ENCODE data around the gene IGHMBP2.
"Not testable (repeated sequence)": the region's sequence is repeated elsewhere in the genome, so short reads cannot be mapped to it uniquely, and the experiment has no call there.

Gene IGHMBP2

DNA sequence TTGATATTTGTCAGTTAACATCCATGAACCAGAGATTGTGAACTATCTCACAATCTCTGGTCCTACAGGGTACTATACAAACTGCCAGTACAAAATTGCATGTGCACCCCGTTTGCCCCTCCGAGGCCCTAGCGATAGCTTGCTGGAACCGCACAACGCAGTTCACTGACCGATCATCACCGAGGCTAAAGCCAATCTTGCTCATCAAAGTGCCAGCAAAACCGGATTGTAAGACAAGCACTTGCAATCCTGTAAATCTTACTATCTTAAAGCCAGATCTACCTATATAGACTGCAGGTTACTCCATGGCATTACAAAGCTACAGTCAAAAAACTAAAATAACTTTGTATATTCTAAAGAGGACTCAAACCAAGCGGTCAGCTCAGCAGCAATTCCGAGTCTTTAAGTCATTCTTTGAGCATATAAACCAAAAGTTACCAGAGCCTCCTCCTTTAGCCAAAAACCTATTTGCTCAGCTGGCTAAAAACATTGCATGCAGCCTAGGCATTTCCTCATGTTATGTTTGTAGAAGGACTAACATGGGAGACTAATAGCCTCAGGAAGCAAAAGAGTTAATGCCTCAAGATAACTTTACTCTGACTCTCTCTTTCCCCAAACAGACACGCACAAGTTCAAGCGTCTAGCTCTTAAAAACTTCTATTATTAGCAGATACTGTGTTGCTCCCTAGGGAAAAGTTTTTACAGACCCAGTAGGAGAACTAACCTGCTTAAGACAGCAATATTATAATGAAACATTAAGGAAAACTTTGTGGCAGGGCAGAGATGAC lies 31.3 kb upstream of the IGHMBP2 start:
- H3K4me3 ChIP-seq (ENCODE audit: low read length) = no peak overlapping the region
- TF ChIP-seq ZNF274 (IDR thresholded peaks at IDR 0.05; ENCODE audit: low read depth, low read length) = no peak

DNA sequence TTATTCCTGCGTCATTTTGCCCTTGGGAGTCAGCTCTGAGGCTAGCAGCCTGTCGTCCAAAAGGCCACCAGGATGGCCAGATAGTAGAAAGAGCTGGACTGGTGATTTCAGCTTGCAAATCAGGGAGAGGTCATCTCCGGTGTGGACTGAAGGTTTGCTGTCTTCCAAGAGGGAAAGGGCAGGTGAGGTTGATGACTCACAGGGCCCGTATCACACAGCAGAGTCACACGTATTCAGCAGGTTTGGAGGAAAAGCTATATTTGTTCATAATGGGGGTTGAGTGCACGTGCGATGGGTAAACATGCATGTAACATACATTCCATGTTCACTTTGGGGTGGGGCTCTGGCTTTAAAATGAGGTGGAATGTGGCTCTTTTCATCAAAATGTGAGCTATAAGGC lies 25.7 kb upstream of the IGHMBP2 start:
- TF ChIP-seq ZNF274 (IDR thresholded peaks at IDR 0.05; ENCODE audit: low read depth, low read length) = no peak
- no peak overlapping the region for H3K4me3 ChIP-seq (ENCODE audit: low read length)

DNA sequence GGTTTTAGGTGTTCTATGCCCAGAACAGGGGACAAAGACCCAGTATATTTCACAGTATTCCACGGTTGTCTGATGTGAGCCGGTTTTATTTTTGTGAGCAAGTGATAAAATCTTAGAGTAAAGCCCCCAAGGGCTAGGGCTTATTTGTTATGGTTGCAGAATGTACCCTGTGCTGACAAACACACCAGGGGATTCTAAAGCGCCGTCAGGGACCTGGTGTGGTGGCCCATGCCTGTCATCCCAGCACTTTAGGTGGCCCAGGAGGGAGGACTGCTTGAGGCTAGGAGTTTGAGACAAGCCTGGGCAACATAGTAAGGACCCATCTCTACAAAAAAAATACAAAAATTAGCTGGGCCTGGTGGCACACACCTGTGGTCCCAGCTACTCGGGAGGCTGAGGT lies 22.8 kb upstream of the IGHMBP2 start:
- no peak overlapping the region for H3K4me3 ChIP-seq (ENCODE audit: low read length)
- no peak for TF ChIP-seq ZNF274 (IDR thresholded peaks at IDR 0.05; ENCODE audit: low read depth, low read length)

DNA sequence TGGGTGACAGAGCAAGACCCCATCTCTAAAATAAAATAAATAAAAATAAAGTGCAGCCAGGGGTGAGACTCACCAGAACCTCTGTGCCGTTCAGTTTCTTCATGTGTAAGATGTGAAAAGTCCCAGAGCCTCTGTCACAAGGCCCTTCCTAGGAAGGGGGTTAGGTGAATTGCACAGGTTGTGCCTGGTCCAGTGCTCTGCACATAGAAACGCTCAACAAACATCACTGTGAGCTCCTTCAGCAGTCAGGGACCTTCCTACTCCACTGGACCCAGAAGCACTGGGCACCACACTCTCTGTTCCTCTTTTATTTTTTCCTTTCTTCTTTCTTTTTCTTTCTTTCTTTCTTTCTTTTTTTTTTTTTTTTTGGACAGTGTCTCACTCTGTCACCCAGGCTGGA lies 22.4 kb upstream of the IGHMBP2 start:
- TF ChIP-seq ZNF274 (IDR thresholded peaks at IDR 0.05; ENCODE audit: low read depth, low read length) = no peak
- no peak overlapping the region for H3K4me3 ChIP-seq (ENCODE audit: low read length)

DNA sequence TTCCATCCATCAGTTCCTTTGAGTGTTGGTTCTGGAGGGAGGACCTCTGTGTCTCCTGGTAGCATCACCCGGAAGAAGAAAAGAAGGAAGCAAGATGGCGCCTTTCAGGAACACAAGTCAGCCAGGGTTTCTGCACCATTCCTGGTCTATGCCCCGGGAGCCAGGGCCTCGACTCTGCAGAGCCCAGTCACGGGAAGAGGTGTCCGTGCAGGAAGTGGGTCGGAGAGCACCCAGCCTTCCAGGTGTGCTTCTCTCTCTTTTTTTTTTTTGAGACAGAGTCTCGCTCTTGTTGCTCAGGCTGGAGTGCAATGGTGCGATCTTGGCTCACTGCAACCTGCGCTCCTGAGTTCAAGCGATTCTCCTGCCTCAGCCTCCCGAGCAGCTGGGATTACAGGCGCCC lies 21.3 kb upstream of the IGHMBP2 start:
- no peak for TF ChIP-seq ZNF274 (IDR thresholded peaks at IDR 0.05; ENCODE audit: low read depth, low read length)
- no peak overlapping the region for H3K4me3 ChIP-seq (ENCODE audit: low read length)

DNA sequence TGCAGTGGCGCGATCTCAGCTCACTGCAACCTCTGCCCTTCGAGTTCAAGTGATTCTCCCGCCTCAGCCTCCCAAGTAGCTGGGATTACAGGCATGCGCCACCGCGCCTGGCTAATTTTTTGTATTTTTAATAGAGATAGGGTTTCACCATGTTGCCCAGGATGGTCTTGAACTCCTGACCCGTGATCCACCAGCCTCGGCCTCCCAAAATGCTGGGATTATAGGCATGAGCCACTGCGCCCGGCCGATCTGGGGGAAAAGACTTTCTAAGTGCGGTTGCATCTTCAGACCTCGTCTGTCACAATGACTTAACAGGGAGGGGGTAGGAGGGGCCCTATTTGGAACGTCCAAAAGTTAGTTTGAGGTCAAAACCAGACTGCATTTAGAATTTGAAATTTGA lies 18.9 kb upstream of the IGHMBP2 start:
- H3K4me3 ChIP-seq (ENCODE audit: low read length) = not testable (repeated sequence)

DNA sequence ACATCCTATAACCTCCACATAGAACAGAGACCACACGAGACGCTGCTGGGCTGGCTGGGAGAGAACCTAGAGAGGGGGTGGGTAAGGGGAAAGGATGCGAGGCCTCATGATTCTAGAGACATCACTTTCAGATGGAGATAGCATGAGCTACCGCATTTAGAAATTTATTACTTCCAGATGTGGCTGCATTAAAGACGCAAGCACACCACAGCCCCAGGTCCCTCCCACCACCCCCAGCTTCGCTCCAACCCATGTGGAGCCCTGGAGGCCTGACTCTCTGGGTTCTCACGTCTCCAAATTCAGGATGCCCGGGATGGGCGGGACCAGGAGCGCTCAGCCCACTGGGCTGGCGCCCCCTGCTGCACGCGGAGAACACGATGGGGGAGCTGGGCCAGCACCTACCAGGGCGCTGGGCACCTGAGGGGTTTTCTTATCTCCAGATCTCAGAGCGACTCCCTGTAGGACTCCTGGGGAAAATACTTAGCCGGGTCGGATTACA lies 13.7 kb upstream of the IGHMBP2 start:
- no peak overlapping the region for H3K4me3 ChIP-seq (ENCODE audit: low read length)
- no peak for TF ChIP-seq ZNF274 (IDR thresholded peaks at IDR 0.05; ENCODE audit: low read depth, low read length)

DNA sequence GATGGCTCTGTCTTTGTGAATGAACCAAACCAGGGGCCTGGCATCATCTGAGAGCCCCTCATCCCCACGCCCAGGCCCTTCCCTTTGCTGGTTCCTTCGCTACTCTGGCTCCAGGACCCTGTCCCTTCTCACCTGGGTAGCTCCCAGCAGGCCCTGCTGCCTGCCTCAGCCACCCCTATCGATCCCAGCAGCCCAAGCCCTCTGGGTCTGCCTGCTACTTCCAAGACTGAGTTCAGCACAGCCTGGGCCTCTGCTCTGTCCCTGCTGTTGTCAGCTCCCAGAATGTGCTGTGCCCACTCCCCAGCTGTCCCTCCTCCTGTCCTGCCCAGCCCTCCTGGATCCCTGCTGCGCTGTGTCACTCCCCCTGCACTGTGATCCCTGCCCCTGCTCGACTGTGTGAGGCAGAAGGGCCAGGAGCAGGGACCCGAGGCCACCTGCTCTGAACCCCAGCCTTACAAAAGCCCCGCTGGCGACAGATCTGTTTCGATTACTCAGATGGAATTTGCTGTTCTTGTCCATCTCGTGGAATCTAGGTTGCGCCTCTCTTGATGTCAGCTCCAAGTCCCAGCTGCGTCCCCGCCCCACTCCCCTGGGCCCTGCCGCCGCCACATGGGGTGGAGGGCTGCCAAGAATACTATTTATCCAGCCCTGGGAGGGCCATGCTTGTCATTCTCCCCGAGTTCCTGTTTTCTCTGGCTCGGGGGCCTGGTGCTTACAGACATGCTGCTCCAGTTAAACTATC lies 13.0 kb upstream of the IGHMBP2 start:
- H3K4me3 ChIP-seq (ENCODE audit: low read length) = no peak overlapping the region
- no peak for TF ChIP-seq ZNF274 (IDR thresholded peaks at IDR 0.05; ENCODE audit: low read depth, low read length)

DNA sequence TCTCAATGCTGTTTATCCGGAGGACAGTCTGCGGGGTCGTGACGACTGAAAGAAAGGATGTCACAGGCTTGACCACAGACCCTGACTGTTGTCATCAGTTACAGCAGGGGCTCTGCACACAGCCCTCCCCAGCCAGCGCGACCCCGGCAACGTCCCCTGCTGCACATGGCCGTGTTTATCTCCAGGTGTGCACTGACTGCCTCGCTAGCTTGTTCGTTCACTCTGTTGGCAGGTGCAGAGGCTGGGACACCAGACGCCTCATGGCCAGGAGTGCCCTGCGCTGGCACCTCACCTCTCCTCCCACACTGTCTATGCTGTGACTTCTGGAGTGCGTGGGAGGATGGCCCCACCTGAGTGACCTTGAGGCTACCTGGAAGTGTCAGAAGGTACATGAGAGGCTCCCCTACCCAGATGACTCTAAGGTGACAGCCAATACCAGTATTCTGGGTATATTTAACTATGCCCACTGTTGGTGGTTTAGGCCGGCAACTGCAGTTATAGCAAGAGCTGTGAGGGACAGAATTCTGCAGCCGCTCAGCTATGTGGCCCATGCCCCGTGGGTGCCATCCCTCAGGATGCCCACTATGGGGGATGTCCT lies 12.2 kb upstream of the IGHMBP2 start:
- no peak for TF ChIP-seq ZNF274 (IDR thresholded peaks at IDR 0.05; ENCODE audit: low read depth, low read length)
- H3K4me3 ChIP-seq (ENCODE audit: low read length) = no peak overlapping the region

DNA sequence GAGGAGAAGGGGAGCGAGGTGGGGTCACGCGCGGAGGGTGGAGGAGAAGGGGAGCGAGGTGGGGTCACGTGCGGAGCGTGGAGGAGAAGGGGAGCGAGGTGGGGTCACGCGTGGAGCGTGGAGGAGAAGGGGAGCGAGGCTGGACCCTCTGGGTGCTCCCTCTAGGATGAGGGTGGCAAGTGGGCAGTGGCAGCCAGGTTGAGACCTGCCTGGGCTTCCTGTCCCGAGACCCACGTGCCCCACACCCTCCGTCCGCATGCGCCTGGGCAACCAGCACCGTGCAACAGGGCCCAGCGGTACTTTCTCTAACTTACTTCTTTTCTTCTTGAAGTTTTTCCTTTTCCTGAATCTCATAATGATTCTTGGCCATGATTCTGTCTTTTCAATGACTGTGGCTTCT lies 11.1 kb upstream of the IGHMBP2 start:
- TF ChIP-seq ZNF274 (IDR thresholded peaks at IDR 0.05; ENCODE audit: low read depth, low read length) = no peak

DNA sequence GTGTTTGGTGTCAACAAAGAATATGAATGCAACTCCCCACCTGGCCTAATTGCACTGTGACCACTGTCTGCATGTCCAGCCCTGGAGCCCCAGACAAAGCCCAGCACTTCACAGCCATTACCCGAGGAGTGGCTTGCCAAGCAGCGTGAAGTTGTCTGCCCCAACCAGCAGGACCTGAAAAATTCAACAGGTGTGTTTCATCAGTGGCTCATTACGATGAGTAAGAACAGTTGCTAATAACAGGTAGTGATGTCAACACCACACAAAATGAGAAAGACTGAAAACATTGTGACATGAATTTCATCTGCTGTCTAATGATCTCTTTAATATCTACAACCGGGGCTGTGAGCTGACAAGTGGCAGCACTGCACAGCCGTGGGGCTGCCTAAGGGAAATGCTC lies 10.4 kb upstream of the IGHMBP2 start:
- H3K4me3 ChIP-seq (ENCODE audit: low read length) = no peak overlapping the region
- no peak for TF ChIP-seq ZNF274 (IDR thresholded peaks at IDR 0.05; ENCODE audit: low read depth, low read length)

More for the DNA sequence above, 11.1 kb upstream of the IGHMBP2 start:
- no peak overlapping the region for H3K4me3 ChIP-seq (ENCODE audit: low read length)

DNA sequence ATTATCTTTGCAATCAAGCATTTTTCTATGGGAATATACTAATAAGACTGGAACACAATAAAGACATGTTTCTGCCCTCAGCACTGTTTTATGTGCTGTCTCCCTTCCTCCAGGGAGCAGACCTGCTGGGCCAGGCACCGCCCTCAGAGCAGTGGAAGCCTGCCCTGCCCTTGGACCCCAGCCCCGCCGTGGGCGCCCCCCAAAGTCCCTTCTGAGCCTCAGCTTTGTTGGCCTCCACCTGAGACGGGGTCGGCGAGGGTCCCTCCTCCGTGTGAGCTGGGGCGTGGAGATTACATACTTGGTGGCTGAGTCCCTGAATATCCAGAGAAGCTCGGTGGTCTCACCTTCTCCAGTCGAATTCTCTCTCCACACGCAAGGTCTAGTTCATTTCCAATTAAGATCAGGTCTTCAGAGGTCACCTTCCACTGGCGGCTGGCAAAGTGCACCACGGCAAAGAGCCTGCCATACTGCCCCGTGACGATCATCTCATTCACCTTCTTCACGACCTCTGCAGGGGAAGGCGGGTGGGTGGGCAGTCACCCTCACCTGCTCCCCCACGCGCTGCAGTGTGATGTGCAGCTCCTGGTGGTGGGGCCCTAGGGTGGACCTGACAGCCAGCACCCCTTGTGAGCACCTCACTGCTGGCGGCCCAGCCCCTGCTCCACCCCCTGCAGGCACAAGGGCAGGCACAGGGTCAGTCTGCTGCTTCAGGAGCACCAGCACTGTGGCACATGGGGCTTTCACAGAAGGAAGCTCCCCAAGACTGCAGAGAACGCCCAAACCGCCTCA lies 7.3 kb upstream of the IGHMBP2 start:
- no peak overlapping the region for H3K4me3 ChIP-seq (ENCODE audit: low read length)
- TF ChIP-seq ZNF274 (IDR thresholded peaks at IDR 0.05; ENCODE audit: low read depth, low read length) = no peak

DNA sequence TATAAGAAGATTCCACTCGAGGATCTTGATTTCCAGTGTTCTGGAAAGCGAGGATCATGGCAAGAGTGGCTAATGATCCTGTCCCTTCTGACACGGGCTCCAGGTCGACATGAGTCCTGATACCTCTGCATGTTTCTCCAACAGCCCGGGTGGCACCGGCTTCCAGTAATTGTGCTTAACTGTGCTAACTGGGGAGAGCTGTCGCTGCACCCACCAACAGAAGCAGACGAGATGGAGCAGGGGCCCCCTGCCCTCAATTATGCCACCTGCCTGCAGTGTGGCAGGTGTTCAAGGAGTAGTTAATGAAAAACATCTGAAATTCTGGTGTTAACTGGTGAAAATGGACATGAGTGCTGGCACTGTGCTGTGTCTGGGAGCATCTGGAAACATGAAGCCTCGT lies 6.2 kb upstream of the IGHMBP2 start:
- H3K4me3 ChIP-seq (ENCODE audit: low read length) = no peak overlapping the region
- TF ChIP-seq ZNF274 (IDR thresholded peaks at IDR 0.05; ENCODE audit: low read depth, low read length) = no peak

DNA sequence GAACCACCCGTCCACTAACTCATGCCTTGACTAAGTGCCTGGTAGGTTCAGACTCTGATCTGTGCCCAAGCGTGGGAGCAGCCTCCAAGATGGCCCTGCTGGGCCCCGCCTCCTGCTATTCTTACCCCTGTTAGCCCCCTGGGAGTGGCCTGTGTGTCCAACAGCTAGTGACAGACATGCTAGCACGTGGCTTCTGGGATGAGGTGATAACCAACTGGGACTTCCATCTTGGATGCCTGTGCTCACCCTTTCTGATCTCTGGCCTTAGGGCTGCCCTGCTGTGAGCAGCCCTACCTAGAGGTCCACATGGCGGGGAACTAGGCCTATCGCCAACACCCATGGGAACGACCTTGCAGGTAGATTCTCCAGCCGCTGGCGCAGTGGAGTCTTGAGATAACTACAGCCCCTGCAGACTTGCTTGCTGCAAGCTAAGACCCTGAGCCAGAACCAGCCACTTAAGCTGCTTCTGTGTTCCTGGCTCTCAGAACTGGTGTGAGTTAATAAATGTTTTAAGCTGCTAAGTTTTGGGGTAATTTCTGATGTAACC lies 2.8 kb upstream of the IGHMBP2 start:
- no peak for TF ChIP-seq ZNF274 (IDR thresholded peaks at IDR 0.05; ENCODE audit: low read depth, low read length)
- no peak overlapping the region for H3K4me3 ChIP-seq (ENCODE audit: low read length)
